A549 (cell line): Measurements from ENCODE around the gene AFAP1.

Experiments
- CTCF ChIP-seq: fragments of >200 bp; sonication (Bioruptor Twin); formaldehyde crosslinking; IDR thresholded peaks from 3 replicates; pipeline ENCODE4 v1.5.1; 2016
- RFX5 ChIP-seq: fragments of 450-650 bp; IDR thresholded peaks from 2 replicates; pipeline ENCODE4 v1.7.1; 2014; ENCODE audit warnings: antibody characterized with exemption, mild to moderate bottlenecking, moderate library complexity
- RNF2 ChIP-seq: fragments of 200-600 bp; sonication (generic); IDR thresholded peaks from 2 replicates; pipeline ENCODE4 v1.6.1; 2016; ENCODE audit warnings: low read depth, mild to moderate bottlenecking, antibody characterized with exemption, moderate library complexity, borderline replicate concordance
- SMC3 ChIP-seq: fragments of >200 bp; sonication (Bioruptor Twin); formaldehyde crosslinking; IDR thresholded peaks from 3 replicates; pipeline ENCODE4 v1.6.1; 2018; ENCODE audit warnings: inconsistent platforms

- TF ChIP-seq RFX5 (no peak), CTCF (no peak), RNF2 (no peak), SMC3 (no peak)
Observed at GRCh38 chr4:7971881-7972500, 32.3 kb upstream of the AFAP1 start.
